ENCODE results near the gene DNAJC24. TPM values are rescaled to one million over a fixed set of nuclear protein-coding genes. Genes with fewer than 3 reads are reported as not detected.

DNAJC24 gene
- total and polyA plus RNA-seq, 2 experiments from 2014 or later = 20.3 to 21.3 TPM

DNA sequence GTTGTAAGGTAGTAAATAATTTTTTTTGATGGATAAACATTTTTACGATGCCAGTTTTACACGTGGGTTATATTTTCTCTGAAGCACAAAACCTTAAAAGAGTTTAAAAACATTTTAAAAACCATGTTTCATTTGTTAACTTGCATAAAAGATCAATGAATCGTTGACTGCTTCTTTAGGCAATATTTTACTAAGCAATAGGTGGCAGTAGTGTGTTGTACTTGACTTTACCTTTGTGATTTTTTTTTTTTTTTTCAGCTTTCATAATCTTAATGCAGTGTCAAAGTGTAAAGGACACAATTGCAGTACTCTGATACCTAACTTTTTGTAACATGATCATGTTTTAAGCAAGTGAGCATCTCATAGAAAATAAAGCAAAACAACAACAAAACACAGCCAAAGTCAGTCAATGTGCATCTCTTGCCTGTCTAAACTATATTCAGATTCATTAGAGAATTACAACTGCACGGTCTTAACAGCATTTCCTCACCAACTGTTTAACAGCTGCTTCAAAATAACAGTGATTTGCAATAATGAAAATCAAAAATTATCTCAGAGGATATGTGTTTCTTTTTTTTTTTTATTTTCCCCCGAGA, 27.7 kb downstream of the DNAJC24 start:
- Histone ChIP-seq H3K4me3 (no peak overlapping the region), H3K4me1 (ENCODE audit: insufficient read depth) (no peaks in the 10 kb centered on the region), H3K36me3 (ENCODE audit: insufficient read depth) (0 out of 2 replicates have a peak, but pooled peaks cover 5% of the 10 kb centered on the region), H4K20me1 (replicated peaks; ENCODE audit: insufficient read depth) (no peaks in the 10 kb centered on the region), H3K9me2 (ENCODE audit: insufficient read depth) (no peaks in the 10 kb centered on the region), H3F3A (replicated peaks; ENCODE audit: low read depth) (no peaks in the 10 kb centered on the region), H3K27ac (ENCODE audit: low read depth) (no peak overlapping the region), H3K79me2 (replicated peaks; ENCODE audit: insufficient read depth) (no peaks in the 10 kb centered on the region), H2AFZ (no peak overlapping the region), H3K27me3 (ENCODE audit: insufficient read depth) (no peaks in the 10 kb centered on the region), H3K4me2 (no peak overlapping the region)
- Mint-ChIP-seq H3K9me3 (0 out of 3 replicates have a peak, but pooled peaks cover 4% of the 10 kb centered on the region), H3K27me3 (ENCODE audit: insufficient read depth, low read depth, poor library complexity) (no peaks in the 10 kb centered on the region), H3K4me3 (no peak overlapping the region), H3K4me1 (peaks cover 3% of the 10 kb centered on the region; the same call in 1 of the 3 replicates), H3K27ac (no peak overlapping the region), H3K36me3 (ENCODE audit: low read depth) (peaks cover 27% of the 10 kb centered on the region)
- TF ChIP-seq, protein P1, sequence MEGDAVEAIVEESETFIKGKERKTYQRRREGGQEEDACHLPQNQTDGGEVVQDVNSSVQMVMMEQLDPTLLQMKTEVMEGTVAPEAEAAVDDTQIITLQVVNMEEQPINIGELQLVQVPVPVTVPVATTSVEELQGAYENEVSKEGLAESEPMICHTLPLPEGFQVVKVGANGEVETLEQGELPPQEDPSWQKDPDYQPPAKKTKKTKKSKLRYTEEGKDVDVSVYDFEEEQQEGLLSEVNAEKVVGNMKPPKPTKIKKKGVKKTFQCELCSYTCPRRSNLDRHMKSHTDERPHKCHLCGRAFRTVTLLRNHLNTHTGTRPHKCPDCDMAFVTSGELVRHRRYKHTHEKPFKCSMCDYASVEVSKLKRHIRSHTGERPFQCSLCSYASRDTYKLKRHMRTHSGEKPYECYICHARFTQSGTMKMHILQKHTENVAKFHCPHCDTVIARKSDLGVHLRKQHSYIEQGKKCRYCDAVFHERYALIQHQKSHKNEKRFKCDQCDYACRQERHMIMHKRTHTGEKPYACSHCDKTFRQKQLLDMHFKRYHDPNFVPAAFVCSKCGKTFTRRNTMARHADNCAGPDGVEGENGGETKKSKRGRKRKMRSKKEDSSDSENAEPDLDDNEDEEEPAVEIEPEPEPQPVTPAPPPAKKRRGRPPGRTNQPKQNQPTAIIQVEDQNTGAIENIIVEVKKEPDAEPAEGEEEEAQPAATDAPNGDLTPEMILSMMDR (conservative IDR thresholded peaks at IDR 0.05; ENCODE audit: low read depth in 2 of 2) = peak in 1 of 2 experiments; percentile 78
- no peak for TF ChIP-seq STAT1 (IDR thresholded peaks at IDR 0.05; ENCODE audit: unreplicated experiment)
- DNase-seq (ENCODE audit: low spot score) = peak; percentile 56
- no peak for ATAC-seq

DNA sequence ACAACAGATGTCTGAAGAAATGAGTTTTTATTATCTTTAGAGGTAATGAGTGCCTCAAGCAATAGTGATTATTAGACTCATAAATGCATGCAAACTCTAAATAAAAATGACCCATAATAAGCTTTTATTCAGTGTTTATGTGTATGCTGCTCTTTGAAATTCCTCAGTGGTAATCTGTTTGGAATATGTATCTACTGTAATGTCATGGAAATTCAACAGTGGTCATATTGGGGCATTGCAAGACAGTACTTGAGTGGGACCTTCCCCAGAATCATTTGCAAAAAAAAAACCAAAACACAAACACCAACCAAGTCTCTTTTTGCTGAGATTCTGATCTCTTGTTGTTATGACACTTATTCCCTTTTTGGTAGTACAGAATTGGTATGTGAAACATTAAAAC, 35.0 kb downstream of the DNAJC24 start:
- Histone ChIP-seq H3K4me1 (ENCODE audit: insufficient read depth) (no peaks in the 10 kb centered on the region), H3K36me3 (ENCODE audit: insufficient read depth) (0 out of 2 replicates have a peak, but pooled peaks cover 5% of the 10 kb centered on the region), H3K79me2 (replicated peaks; ENCODE audit: insufficient read depth) (no peaks in the 10 kb centered on the region; the same call in 1 of the 2 replicates), H3K4me2 (no peak overlapping the region), H2AFZ (no peak overlapping the region), H4K20me1 (replicated peaks; ENCODE audit: insufficient read depth) (no peaks in the 10 kb centered on the region), H3K27ac (ENCODE audit: low read depth) (no peak overlapping the region), H3K9me2 (ENCODE audit: insufficient read depth) (peaks cover 6% of the 10 kb centered on the region; the same call in 1 of the 2 replicates), H3F3A (replicated peaks; ENCODE audit: low read depth) (no peaks in the 10 kb centered on the region), H3K4me3 (no peak overlapping the region), H3K27me3 (ENCODE audit: insufficient read depth) (no peaks in the 10 kb centered on the region)
- Mint-ChIP-seq H3K9me3 (no peaks in the 10 kb centered on the region), H3K27ac (no peak overlapping the region), H3K4me1 (peaks cover 10% of the 10 kb centered on the region; the same call in 2 of the 3 replicates), H3K4me3 (no peak overlapping the region), H3K36me3 (ENCODE audit: low read depth) (peaks cover 18% of the 10 kb centered on the region), H3K27me3 (ENCODE audit: insufficient read depth, low read depth, poor library complexity) (no peaks in the 10 kb centered on the region)
- TF ChIP-seq ZNF331 (CRISPR knock-in tag; IDR thresholded peaks at IDR 0.05; ENCODE audit: low read depth) (no peak), JUNB (IDR thresholded peaks at IDR 0.05; ENCODE audit: unreplicated experiment) (no peak), EZH2 (IDR thresholded peaks at IDR 0.05; ENCODE audit: low read depth, unreplicated experiment) (no peak), EZH2phosphoT487 (IDR thresholded peaks at IDR 0.05; ENCODE audit: unreplicated experiment) (no peak)
- TF ChIP-seq, protein P2, sequence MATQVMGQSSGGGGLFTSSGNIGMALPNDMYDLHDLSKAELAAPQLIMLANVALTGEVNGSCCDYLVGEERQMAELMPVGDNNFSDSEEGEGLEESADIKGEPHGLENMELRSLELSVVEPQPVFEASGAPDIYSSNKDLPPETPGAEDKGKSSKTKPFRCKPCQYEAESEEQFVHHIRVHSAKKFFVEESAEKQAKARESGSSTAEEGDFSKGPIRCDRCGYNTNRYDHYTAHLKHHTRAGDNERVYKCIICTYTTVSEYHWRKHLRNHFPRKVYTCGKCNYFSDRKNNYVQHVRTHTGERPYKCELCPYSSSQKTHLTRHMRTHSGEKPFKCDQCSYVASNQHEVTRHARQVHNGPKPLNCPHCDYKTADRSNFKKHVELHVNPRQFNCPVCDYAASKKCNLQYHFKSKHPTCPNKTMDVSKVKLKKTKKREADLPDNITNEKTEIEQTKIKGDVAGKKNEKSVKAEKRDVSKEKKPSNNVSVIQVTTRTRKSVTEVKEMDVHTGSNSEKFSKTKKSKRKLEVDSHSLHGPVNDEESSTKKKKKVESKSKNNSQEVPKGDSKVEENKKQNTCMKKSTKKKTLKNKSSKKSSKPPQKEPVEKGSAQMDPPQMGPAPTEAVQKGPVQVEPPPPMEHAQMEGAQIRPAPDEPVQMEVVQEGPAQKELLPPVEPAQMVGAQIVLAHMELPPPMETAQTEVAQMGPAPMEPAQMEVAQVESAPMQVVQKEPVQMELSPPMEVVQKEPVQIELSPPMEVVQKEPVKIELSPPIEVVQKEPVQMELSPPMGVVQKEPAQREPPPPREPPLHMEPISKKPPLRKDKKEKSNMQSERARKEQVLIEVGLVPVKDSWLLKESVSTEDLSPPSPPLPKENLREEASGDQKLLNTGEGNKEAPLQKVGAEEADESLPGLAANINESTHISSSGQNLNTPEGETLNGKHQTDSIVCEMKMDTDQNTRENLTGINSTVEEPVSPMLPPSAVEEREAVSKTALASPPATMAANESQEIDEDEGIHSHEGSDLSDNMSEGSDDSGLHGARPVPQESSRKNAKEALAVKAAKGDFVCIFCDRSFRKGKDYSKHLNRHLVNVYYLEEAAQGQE (IDR thresholded peaks at IDR 0.05; ENCODE audit: unreplicated experiment) = no peak
- DNase-seq (ENCODE audit: low spot score) (no peak), ATAC-seq (no peak)

Data from GM23338 (cell line).